ENCODE measurements around the gene KBTBD6. TPM values are rescaled to one million over a fixed set of nuclear protein-coding genes. Genes with fewer than 3 reads are reported as not detected.

KBTBD6 gene
- total and polyA plus RNA-seq, 2 of the 13 experiments (the other 11 are each of a cell fraction or from before 2014, with no cell fraction given) = 4.4 to 12.0 TPM

DNA sequence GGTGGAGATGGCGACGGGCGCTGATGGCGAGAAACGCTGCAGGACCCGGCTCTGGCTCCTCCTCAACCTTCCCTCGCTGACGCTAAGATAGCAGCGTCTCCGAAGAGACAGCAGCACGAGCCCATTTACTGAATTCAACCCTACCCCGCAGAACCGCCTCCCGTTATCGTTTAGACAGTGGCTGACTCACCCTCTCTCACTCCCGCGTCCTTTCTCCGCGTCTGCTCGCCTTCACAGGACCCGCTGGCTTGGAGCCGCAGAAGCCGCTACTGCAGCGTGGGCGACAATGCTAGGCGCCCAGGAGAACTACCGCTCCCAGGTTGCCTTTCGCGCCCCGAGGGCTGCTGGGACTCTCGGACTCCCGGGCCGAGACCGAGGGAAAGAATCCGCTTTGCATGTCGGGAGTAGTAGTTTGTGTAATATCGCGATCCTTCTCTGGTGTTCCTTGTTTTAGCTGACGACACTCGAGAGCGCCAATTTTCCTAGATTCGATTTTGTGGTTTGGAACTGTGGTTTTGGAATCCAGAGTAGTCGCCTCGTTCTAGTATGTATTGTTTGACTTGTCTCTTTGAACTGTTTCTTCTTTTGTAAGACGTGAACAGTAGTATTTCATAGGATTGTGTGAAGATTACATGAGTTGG lies at the start of gene KBTBD6 (continued):
- TF ChIP-seq ZNF839 (CRISPR knock-in tag; IDR thresholded peaks at IDR 0.05; ENCODE audit: borderline replicate concordance) (no peak), JUN (CRISPR knock-in tag; IDR thresholded peaks at IDR 0.05) (no peak), ZNF496 (CRISPR knock-in tag; IDR thresholded peaks at IDR 0.05; ENCODE audit: insufficient replicate concordance) (no peak), EZH2 (conservative IDR thresholded peaks at IDR 0.05; ENCODE audit: low read depth, low read length) (no peak), SP2 (CRISPR knock-in tag; IDR thresholded peaks at IDR 0.05) (no peak), ZNF761 (CRISPR knock-in tag; conservative IDR thresholded peaks at IDR 0.05) (no peak), ZNF329 (CRISPR knock-in tag; IDR thresholded peaks at IDR 0.05; ENCODE audit: low read depth) (peak; percentile 9; the same call in 1 of the 2 replicates), ZNF770 (CRISPR knock-in tag; IDR thresholded peaks at IDR 0.05) (no peak), BHLHE40 (IDR thresholded peaks at IDR 0.05; ENCODE audit: low read length) (no peak), ZBTB25 (CRISPR knock-in tag; IDR thresholded peaks at IDR 0.05) (peak; percentile 74; the same call in 1 of the 2 replicates), CEBPG (CRISPR knock-in tag; IDR thresholded peaks at IDR 0.05) (peak; percentile 78), GATA4 (IDR thresholded peaks at IDR 0.05; ENCODE audit: borderline replicate concordance, low read depth) (no peak), ZEB1 (IDR thresholded peaks at IDR 0.05; ENCODE audit: insufficient replicate concordance, low read depth) (no peak), HOXA7 (CRISPR knock-in tag; IDR thresholded peaks at IDR 0.05) (no peak), ZNF501 (CRISPR knock-in tag; IDR thresholded peaks at IDR 0.05) (peak; percentile 92), ZNF614 (CRISPR knock-in tag; IDR thresholded peaks at IDR 0.05; ENCODE audit: borderline replicate concordance) (peak; percentile 52; the same call in 1 of the 2 replicates)
- TF ChIP-seq, protein P1, sequence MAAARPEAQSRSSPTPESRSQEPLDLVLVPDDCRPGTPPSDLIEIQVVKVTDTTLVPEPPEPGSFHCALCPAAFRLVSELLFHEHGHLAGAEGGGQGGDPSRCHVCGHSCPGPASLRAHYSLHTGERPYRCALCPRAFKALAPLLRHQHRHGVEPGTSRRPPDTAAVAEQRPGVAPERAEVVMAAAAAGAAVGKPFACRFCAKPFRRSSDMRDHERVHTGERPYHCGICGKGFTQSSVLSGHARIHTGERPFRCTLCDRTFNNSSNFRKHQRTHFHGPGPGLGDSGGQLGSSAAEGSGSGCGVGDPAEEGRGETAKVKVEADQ (CRISPR knock-in tag; IDR thresholded peaks at IDR 0.05; ENCODE audit: borderline replicate concordance) = peak; percentile 79; the same call in 1 of the 2 replicates
- TF ChIP-seq, protein P2, sequence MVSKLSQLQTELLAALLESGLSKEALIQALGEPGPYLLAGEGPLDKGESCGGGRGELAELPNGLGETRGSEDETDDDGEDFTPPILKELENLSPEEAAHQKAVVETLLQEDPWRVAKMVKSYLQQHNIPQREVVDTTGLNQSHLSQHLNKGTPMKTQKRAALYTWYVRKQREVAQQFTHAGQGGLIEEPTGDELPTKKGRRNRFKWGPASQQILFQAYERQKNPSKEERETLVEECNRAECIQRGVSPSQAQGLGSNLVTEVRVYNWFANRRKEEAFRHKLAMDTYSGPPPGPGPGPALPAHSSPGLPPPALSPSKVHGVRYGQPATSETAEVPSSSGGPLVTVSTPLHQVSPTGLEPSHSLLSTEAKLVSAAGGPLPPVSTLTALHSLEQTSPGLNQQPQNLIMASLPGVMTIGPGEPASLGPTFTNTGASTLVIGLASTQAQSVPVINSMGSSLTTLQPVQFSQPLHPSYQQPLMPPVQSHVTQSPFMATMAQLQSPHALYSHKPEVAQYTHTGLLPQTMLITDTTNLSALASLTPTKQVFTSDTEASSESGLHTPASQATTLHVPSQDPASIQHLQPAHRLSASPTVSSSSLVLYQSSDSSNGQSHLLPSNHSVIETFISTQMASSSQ (IDR thresholded peaks at IDR 0.05; ENCODE audit: low read depth) = peak; percentile 62
- TF ChIP-seq, protein P2 (CRISPR knock-in tag; IDR thresholded peaks at IDR 0.05; ENCODE audit: borderline replicate concordance) = peak; percentile 44; the same call in 1 of the 2 replicates
- TF ChIP-seq, protein P3, sequence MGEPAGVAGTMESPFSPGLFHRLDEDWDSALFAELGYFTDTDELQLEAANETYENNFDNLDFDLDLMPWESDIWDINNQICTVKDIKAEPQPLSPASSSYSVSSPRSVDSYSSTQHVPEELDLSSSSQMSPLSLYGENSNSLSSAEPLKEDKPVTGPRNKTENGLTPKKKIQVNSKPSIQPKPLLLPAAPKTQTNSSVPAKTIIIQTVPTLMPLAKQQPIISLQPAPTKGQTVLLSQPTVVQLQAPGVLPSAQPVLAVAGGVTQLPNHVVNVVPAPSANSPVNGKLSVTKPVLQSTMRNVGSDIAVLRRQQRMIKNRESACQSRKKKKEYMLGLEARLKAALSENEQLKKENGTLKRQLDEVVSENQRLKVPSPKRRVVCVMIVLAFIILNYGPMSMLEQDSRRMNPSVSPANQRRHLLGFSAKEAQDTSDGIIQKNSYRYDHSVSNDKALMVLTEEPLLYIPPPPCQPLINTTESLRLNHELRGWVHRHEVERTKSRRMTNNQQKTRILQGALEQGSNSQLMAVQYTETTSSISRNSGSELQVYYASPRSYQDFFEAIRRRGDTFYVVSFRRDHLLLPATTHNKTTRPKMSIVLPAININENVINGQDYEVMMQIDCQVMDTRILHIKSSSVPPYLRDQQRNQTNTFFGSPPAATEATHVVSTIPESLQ (CRISPR knock-in tag; conservative IDR thresholded peaks at IDR 0.05) = no peak

All from HepG2 (cell line).